Vagina (tissue), 2 donors: ENCODE results near the gene RAPSN.

Source experiments
- CTCF ChIP-seq, 3 experiments: fragments of 450-650 bp in 2 of 3; fragments of 200-600 bp in 1 of 3; sonication (generic) in 1 of 3; IDR thresholded peaks; one replicate each; pipeline ENCODE4 v1.5.1; 2017 to 2019; ENCODE audit warnings: antibody characterized with exemption in 3 of 3, mild to moderate bottlenecking in 2 of 3, moderate library complexity in 2 of 3
- POLR2A ChIP-seq, 2 donors: fragments of 450-650 bp; IDR thresholded peaks; one replicate each; pipeline ENCODE4 v1.6.1; 2017; ENCODE audit warnings: antibody characterized with exemption in 2 of 2, mild to moderate bottlenecking in 2 of 2, moderate library complexity in 2 of 2
- POLR2AphosphoS5 ChIP-seq, 2 donors: sonication (generic); formaldehyde crosslinking; IDR thresholded peaks; one replicate each; pipeline ENCODE4 v1.9.0; 2017; ENCODE audit warnings: antibody characterized with exemption in 2 of 2, mild to moderate bottlenecking in 2 of 2, low read depth in 1 of 2; ENCODE audit not compliant: insufficient read depth in 1 of 2

GRCh38 chr11:47433157-47433556, 15.8 kb downstream of the RAPSN start:
- TF ChIP-seq CTCF (IDR thresholded peaks at IDR 0.05) (no peak), POLR2A (IDR thresholded peaks at IDR 0.05) (no peak), POLR2AphosphoS5 (IDR thresholded peaks at IDR 0.05; ENCODE audit: insufficient read depth in 1 of 2, low read depth in 1 of 2) (no peak)
